NB4 (cell line): ENCODE data around the gene SUCO.

Experiments
- DNase-seq: peaks from one replicate; pipeline ENCODE4 v3.0.0; 2010; ENCODE audit warnings: low read depth
- H3K4me3 ChIP-seq: one replicate; pipeline ENCODE4 v1.5.1; 2011; ENCODE audit warnings: mild to moderate bottlenecking, low read depth, low read length, moderate library complexity
- MYC ChIP-seq: IDR thresholded peaks from 2 replicates; pipeline ENCODE4 v1.6.1; 2011; ENCODE audit warnings: low read depth, low read length
- POLR2A ChIP-seq: IDR thresholded peaks from 2 replicates; pipeline ENCODE4 v1.6.1; 2011; ENCODE audit warnings: mild to moderate bottlenecking; ENCODE audit not compliant: insufficient read length; ENCODE audit errors: extremely low read depth
- TF ChIP-seq, protein P1 (sequence below): IDR thresholded peaks from 2 replicates; pipeline ENCODE4 v1.6.1; 2011; ENCODE audit warnings: low read depth, low read length
- TF ChIP-seq, protein P2 (sequence below): IDR thresholded peaks from one replicate; pipeline ENCODE4 v1.5.1; 2012; ENCODE audit warnings: low read depth, low read length

Gene SUCO, protein sequence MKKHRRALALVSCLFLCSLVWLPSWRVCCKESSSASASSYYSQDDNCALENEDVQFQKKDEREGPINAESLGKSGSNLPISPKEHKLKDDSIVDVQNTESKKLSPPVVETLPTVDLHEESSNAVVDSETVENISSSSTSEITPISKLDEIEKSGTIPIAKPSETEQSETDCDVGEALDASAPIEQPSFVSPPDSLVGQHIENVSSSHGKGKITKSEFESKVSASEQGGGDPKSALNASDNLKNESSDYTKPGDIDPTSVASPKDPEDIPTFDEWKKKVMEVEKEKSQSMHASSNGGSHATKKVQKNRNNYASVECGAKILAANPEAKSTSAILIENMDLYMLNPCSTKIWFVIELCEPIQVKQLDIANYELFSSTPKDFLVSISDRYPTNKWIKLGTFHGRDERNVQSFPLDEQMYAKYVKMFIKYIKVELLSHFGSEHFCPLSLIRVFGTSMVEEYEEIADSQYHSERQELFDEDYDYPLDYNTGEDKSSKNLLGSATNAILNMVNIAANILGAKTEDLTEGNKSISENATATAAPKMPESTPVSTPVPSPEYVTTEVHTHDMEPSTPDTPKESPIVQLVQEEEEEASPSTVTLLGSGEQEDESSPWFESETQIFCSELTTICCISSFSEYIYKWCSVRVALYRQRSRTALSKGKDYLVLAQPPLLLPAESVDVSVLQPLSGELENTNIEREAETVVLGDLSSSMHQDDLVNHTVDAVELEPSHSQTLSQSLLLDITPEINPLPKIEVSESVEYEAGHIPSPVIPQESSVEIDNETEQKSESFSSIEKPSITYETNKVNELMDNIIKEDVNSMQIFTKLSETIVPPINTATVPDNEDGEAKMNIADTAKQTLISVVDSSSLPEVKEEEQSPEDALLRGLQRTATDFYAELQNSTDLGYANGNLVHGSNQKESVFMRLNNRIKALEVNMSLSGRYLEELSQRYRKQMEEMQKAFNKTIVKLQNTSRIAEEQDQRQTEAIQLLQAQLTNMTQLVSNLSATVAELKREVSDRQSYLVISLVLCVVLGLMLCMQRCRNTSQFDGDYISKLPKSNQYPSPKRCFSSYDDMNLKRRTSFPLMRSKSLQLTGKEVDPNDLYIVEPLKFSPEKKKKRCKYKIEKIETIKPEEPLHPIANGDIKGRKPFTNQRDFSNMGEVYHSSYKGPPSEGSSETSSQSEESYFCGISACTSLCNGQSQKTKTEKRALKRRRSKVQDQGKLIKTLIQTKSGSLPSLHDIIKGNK (N-terminal part only)

GRCh38 chr1:172532700-172533512 lies at the start of gene SUCO:
TSS of gene SUCO (plus strand) at chr1:172533150. CDS start at chr1:172533436, 286 bp downstream.
- peak; percentile 99 for DNase-seq
- TF ChIP-seq, protein P1, sequence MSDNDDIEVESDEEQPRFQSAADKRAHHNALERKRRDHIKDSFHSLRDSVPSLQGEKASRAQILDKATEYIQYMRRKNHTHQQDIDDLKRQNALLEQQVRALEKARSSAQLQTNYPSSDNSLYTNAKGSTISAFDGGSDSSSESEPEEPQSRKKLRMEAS = peak; percentile 15; the same call in 1 of the 2 replicates
- peak; percentile 70; the same call in 1 of the 2 replicates for TF ChIP-seq MYC
- peak; percentile 81 for TF ChIP-seq POLR2A
- TF ChIP-seq, protein P2, sequence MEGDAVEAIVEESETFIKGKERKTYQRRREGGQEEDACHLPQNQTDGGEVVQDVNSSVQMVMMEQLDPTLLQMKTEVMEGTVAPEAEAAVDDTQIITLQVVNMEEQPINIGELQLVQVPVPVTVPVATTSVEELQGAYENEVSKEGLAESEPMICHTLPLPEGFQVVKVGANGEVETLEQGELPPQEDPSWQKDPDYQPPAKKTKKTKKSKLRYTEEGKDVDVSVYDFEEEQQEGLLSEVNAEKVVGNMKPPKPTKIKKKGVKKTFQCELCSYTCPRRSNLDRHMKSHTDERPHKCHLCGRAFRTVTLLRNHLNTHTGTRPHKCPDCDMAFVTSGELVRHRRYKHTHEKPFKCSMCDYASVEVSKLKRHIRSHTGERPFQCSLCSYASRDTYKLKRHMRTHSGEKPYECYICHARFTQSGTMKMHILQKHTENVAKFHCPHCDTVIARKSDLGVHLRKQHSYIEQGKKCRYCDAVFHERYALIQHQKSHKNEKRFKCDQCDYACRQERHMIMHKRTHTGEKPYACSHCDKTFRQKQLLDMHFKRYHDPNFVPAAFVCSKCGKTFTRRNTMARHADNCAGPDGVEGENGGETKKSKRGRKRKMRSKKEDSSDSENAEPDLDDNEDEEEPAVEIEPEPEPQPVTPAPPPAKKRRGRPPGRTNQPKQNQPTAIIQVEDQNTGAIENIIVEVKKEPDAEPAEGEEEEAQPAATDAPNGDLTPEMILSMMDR = no peak

DNA sequence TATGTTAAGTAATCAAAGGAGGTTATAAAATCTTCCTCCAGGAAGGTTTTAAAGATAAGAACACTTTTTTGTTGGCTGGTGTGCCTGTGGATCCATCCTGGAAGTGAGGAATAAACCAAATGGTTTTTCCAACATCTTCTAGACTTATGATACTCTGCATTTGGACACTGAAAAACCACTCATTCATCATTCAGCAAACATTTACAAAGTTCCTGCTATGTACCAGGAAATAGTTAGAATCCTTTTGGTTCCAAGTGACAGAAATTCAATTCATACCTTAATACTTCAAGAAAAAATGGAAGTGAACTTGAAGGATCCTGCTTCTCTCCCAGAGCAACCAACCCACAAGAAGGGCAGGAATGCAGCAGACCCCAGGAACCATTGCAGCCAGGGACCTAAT lies 49.5 kb upstream of the SUCO start:
- DNase-seq = no peak
- TF ChIP-seq POLR2A = no peak
- TF ChIP-seq, protein P2 = no peak
- TF ChIP-seq MYC = no peak
- TF ChIP-seq, protein P1 = no peak
- H3K4me3 ChIP-seq = no peak overlapping the region

More at GRCh38 chr1:172532700-172533512, at the start of gene SUCO:
- peak within 1 kb of the TSS; percentile 94 for H3K4me3 ChIP-seq

- no peak overlapping the region for H3K4me3 ChIP-seq
- TF ChIP-seq, protein P2 = no peak
- no peak for TF ChIP-seq POLR2A
- TF ChIP-seq, protein P1 = no peak
- TF ChIP-seq MYC = no peak
- no peak for DNase-seq
These were observed 48.7 kb upstream of the SUCO start for GRCh38 chr1:172484252-172484651.

DNA sequence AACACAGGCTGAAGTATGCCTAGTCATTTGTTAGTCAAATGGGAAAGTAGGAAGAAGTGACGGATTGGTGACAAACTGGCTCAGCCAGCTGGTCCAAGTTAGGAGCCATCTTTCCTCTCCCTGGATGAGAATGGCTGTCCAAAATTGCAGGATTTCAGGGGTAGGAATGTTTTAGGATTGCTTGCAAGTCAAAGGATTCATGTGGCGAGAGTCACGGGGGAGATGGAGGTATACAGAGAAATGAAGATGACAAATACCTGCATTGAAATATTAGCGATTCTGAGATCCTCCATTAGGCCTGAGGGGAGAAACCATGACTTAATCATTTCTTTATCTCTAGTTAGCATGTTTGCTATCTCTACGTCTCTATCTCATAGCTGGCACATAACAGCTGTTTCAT lies 47.3 kb upstream of the SUCO start:
- TF ChIP-seq POLR2A (no peak), MYC (no peak)
- TF ChIP-seq, protein P2 = no peak
- TF ChIP-seq, protein P1 = no peak
- no peak for DNase-seq

More for the DNA sequence above, 47.3 kb upstream of the SUCO start:
- no peak overlapping the region for H3K4me3 ChIP-seq
